Ishikawa (cell line): ENCODE data around the gene EME1.

Experiments used
- CEBPB ChIP-seq: IDR thresholded peaks from 2 replicates; pipeline ENCODE4 v1.6.1; 2012
- EGR1 ChIP-seq: IDR thresholded peaks from 2 replicates; pipeline ENCODE4 v1.6.1; 2012
- EP300 ChIP-seq: IDR thresholded peaks from 2 replicates; pipeline ENCODE4 v1.6.1; 2012; ENCODE audit warnings: borderline replicate concordance
- NFIC ChIP-seq: IDR thresholded peaks from 2 replicates; pipeline ENCODE4 v1.6.1; 2012
- RAD21 ChIP-seq: IDR thresholded peaks from 2 replicates; pipeline ENCODE4 v1.6.1; 2012; ENCODE audit warnings: low read depth
- TAF1 ChIP-seq: IDR thresholded peaks from 2 replicates; pipeline ENCODE4 v1.6.1; 2012; ENCODE audit warnings: low read depth, mild to moderate bottlenecking
- TCF12 ChIP-seq: IDR thresholded peaks from 2 replicates; pipeline ENCODE4 v1.6.1; 2012; ENCODE audit warnings: low read depth
- YY1 ChIP-seq: IDR thresholded peaks from 2 replicates; pipeline ENCODE4 v1.6.1; 2012; ENCODE audit warnings: low read depth
- TF ChIP-seq, protein P1 (sequence below): IDR thresholded peaks from 2 replicates; pipeline ENCODE4 v1.6.1; 2012; ENCODE audit warnings: low read depth, mild to moderate bottlenecking

DNA sequence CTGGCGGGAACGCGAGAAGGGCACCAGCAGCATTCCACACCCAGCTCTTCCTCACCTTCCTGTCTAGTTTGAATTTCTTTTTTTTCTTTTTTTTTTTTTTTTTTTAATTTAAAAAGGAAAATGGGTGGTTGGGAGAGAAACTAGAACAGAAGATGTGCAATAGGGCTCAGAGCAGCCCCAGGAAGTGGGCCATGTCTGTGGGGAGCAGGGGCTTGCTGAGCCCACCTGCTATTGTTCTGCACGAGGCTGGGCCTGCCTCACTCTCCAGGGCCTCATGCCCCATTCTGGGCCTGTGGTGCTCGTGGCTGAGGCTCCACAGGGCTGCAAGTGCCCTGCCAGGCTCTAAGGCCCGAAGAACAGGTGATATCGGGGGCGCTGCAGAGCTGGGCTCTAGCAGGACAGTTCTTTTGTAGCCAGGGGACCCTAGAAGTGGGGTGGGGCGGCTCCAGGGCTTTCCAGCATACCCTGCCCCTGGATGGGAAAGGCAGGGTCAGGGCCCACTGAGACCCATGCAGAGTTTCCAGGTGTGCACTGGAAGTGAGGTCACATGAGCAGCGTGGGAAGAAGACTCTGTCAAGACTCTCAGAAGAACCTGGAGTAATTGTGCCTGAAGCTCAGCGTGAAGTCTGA is 12.4 kb upstream of the EME1 start:
- TF ChIP-seq NFIC: no peak
- no peak for TF ChIP-seq RAD21
- TF ChIP-seq, protein P1, sequence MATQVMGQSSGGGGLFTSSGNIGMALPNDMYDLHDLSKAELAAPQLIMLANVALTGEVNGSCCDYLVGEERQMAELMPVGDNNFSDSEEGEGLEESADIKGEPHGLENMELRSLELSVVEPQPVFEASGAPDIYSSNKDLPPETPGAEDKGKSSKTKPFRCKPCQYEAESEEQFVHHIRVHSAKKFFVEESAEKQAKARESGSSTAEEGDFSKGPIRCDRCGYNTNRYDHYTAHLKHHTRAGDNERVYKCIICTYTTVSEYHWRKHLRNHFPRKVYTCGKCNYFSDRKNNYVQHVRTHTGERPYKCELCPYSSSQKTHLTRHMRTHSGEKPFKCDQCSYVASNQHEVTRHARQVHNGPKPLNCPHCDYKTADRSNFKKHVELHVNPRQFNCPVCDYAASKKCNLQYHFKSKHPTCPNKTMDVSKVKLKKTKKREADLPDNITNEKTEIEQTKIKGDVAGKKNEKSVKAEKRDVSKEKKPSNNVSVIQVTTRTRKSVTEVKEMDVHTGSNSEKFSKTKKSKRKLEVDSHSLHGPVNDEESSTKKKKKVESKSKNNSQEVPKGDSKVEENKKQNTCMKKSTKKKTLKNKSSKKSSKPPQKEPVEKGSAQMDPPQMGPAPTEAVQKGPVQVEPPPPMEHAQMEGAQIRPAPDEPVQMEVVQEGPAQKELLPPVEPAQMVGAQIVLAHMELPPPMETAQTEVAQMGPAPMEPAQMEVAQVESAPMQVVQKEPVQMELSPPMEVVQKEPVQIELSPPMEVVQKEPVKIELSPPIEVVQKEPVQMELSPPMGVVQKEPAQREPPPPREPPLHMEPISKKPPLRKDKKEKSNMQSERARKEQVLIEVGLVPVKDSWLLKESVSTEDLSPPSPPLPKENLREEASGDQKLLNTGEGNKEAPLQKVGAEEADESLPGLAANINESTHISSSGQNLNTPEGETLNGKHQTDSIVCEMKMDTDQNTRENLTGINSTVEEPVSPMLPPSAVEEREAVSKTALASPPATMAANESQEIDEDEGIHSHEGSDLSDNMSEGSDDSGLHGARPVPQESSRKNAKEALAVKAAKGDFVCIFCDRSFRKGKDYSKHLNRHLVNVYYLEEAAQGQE: no peak
- TF ChIP-seq YY1: no peak
- no peak for TF ChIP-seq EP300
- TF ChIP-seq TCF12: no peak
- no peak for TF ChIP-seq CEBPB
- TF ChIP-seq EGR1: no peak
- no peak for TF ChIP-seq TAF1
